Brain microvascular endothelial cell (primary cell): ENCODE data around the gene SPATS2L.

Experiments
- DNase-seq: peaks from one replicate; pipeline ENCODE4 v3.0.0-alpha.2; 2020
- H3K27ac ChIP-seq: fragments of 250-450 bp; sonication (Bioruptor Pico); 2 replicates; pipeline ENCODE4 v1.5.1; 2020; ENCODE audit warnings: mild to moderate bottlenecking, moderate library complexity
- H3K27me3 ChIP-seq: fragments of 250-450 bp; sonication (Bioruptor Pico); replicated peaks from 2 replicates; pipeline ENCODE4 v1.5.1; 2020; ENCODE audit warnings: mild to moderate bottlenecking
- H3K36me3 ChIP-seq: fragments of 250-450 bp; sonication (Bioruptor Pico); replicated peaks from 2 replicates; pipeline ENCODE4 v1.5.1; 2020; ENCODE audit warnings: mild to moderate bottlenecking
- H3K4me3 ChIP-seq: 2 replicates; pipeline ENCODE4 v1.5.1; 2011; ENCODE audit warnings: low read depth, mild to moderate bottlenecking, control low read depth, low read length, moderate library complexity
- CTCF ChIP-seq: IDR thresholded peaks from 2 replicates; pipeline ENCODE4 v1.5.1; 2011; ENCODE audit warnings: low read depth, mild to moderate bottlenecking, moderate library complexity, low read length, control low read depth, inconsistent platforms; ENCODE audit errors: missing control alignments
- in situ Hi-C: cut with HindIII; loops from 2 replicates; pipeline ENCODE4 v1.10.0; 2017; ENCODE audit warnings: low sequenced_read_pairs, low pct_ligation_motif_present

The SPATS2L gene

GRCh38 chr2:200310545-200310971 lies 4.1 kb downstream of the SPATS2L start:
- TF ChIP-seq CTCF = no peak
- Histone ChIP-seq H3K27me3 (no peaks in the 10 kb centered on the region), H3K36me3 (no peaks in the 10 kb centered on the region), H3K4me3 (no peak overlapping the region), H3K27ac (peak overlapping the region; percentile 58)
- peak; percentile 64 for DNase-seq
- in situ Hi-C loops = no loop called here

DNA sequence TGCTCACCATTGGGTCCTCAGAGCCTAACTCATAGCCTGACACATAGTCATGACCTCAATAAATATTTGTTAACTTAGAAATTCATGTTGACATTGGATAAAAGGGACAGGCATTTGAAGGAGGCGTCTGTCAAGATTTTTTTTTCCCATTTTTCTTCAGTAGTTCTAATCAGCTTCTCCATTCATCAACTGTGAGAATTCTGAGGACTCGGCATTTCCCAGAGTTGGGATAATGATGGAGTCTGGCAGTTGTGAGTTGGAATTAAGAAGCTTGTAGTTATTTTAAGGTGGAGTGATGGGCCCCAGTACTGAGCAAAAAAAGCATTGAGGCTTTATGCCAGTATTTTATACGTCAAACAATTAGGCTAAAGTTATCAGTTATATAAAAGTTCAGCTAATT lies 4.6 kb downstream of the SPATS2L start:
- in situ Hi-C loops = no loop called here
- Histone ChIP-seq H3K36me3 (no peaks in the 10 kb centered on the region), H3K27me3 (no peaks in the 10 kb centered on the region), H3K27ac (peak overlapping the region; percentile 58), H3K4me3 (no peak overlapping the region)
- no peak for DNase-seq
- TF ChIP-seq CTCF = no peak

DNA sequence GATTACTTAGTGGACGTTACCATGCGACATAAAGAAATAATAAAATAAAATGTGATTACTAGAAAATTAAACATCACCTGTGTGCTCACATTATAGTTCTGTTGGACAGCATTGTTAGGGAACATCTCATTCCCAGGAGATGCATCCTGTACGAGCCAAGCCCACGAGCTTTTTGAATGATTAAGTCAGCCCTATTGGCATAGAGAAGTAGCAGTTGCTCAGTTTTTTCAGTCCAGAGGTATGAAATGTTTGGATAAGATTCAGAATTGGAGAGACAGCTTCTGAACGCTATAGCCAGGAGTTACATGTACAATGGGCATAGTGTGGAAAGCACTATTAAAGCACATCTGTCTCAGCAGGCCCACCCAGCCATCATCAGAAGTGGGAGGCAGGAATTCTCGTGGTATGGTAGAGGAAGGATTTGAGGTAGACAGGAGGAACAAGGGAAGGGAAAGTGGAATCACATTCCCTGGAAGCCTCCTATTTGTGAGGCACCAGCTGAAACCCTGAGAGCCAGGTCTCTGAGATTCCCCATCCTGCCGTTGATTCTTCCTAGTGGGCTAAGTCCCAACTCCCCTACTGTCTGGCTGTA lies 8.6 kb downstream of the SPATS2L start:
- DNase-seq = no peak
- H3K36me3 ChIP-seq = no peaks in the 10 kb centered on the region
- in situ Hi-C loops = no loop called here
- no peak for TF ChIP-seq CTCF
- H3K4me3 ChIP-seq = no peak overlapping the region
- no peaks in the 10 kb centered on the region for H3K27me3 ChIP-seq
- H3K27ac ChIP-seq = no peak overlapping the region

- H3K4me3 ChIP-seq = no peak overlapping the region
- in situ Hi-C loops = no loop called here
Observed at GRCh38 chr2:200317975-200318374, 11.5 kb downstream of the SPATS2L start.

GRCh38 chr2:200318940-200319435 lies 12.5 kb downstream of the SPATS2L start:
- Histone ChIP-seq H3K27ac (no peak overlapping the region), H3K36me3 (no peaks in the 10 kb centered on the region), H3K27me3 (no peaks in the 10 kb centered on the region), H3K4me3 (no peak overlapping the region)
- in situ Hi-C loops = no loop called here
- DNase-seq = no peak
- no peak for TF ChIP-seq CTCF

More at GRCh38 chr2:200317975-200318374, 11.5 kb downstream of the SPATS2L start:
- H3K27ac ChIP-seq = no peak overlapping the region
- H3K36me3 ChIP-seq = no peaks in the 10 kb centered on the region
- no peak for DNase-seq
- no peak for TF ChIP-seq CTCF
- H3K27me3 ChIP-seq = no peaks in the 10 kb centered on the region
